ENCODE results near the gene NCKAP5. TPM values are rescaled to one million over a fixed set of nuclear protein-coding genes. Genes with fewer than 3 reads are reported as not detected.

NCKAP5 gene
- total RNA-seq, 1 donor from 2014 or later = 0.87 TPM

DNA sequence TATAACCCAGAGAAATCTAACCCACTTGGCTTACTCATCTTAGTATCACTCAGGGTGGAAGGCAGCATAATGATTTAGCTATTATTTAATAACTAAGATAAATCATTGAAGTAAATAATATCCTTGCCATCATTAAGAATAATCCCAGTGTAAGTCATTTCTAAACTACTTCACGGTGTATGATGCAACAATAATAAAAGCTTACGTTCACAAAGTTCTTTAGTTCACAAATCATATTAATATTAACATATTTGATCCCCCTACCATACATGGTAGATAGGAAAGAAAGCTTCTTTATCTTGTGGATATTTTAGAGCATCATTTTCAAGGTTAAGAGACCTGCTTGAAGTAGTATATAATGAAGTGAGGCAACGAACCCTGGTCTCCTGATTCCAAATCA is 401.0 kb downstream of the NCKAP5 start:
- H3K9me3 Mint-ChIP-seq (ENCODE audit: low read depth) = no peaks in the 10 kb centered on the region
- peaks cover 6% of the 10 kb centered on the region for H3K4me1 Mint-ChIP-seq (ENCODE audit: low read depth)
- no peak overlapping the region for H3K27ac Mint-ChIP-seq (ENCODE audit: unreplicated experiment)
- no peak overlapping the region for H3K4me3 Mint-ChIP-seq (ENCODE audit: unreplicated experiment)
- no peak for DNase-seq (ENCODE audit: low spot score)
- H3K27me3 Mint-ChIP-seq (ENCODE audit: low read depth) = peaks cover 11% of the 10 kb centered on the region
- no peaks in the 10 kb centered on the region for H3K36me3 Mint-ChIP-seq (ENCODE audit: low read depth)
- TF ChIP-seq, protein P1, sequence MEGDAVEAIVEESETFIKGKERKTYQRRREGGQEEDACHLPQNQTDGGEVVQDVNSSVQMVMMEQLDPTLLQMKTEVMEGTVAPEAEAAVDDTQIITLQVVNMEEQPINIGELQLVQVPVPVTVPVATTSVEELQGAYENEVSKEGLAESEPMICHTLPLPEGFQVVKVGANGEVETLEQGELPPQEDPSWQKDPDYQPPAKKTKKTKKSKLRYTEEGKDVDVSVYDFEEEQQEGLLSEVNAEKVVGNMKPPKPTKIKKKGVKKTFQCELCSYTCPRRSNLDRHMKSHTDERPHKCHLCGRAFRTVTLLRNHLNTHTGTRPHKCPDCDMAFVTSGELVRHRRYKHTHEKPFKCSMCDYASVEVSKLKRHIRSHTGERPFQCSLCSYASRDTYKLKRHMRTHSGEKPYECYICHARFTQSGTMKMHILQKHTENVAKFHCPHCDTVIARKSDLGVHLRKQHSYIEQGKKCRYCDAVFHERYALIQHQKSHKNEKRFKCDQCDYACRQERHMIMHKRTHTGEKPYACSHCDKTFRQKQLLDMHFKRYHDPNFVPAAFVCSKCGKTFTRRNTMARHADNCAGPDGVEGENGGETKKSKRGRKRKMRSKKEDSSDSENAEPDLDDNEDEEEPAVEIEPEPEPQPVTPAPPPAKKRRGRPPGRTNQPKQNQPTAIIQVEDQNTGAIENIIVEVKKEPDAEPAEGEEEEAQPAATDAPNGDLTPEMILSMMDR (IDR thresholded peaks at IDR 0.05) = no peak

DNA sequence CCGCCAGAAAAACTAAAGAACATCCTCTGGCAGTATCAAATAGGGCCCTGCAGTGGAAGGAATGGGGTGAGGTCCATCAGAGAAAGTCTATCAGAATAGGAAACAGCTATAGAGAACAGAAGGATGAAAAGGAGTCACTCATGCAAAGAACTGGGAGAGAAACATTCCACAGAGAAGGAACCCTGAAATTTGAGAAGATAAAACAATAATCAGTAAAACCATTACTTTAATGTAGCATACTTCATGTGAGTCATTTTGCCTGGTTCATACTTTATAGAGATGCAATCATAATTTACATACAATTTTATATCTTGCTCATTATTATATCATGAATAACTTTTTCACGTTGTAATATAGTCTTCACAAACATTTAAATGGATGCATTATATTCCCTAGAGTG is 402.2 kb downstream of the NCKAP5 start:
- Mint-ChIP-seq H3K36me3 (ENCODE audit: low read depth) (no peaks in the 10 kb centered on the region), H3K9me3 (ENCODE audit: low read depth) (no peaks in the 10 kb centered on the region), H3K27me3 (ENCODE audit: low read depth) (peaks cover 11% of the 10 kb centered on the region), H3K4me1 (ENCODE audit: low read depth) (peaks cover 6% of the 10 kb centered on the region), H3K27ac (ENCODE audit: unreplicated experiment) (no peak overlapping the region), H3K4me3 (ENCODE audit: unreplicated experiment) (no peak overlapping the region)
- no peak for DNase-seq (ENCODE audit: low spot score)
- TF ChIP-seq, protein P1 (IDR thresholded peaks at IDR 0.05) = no peak

DNA sequence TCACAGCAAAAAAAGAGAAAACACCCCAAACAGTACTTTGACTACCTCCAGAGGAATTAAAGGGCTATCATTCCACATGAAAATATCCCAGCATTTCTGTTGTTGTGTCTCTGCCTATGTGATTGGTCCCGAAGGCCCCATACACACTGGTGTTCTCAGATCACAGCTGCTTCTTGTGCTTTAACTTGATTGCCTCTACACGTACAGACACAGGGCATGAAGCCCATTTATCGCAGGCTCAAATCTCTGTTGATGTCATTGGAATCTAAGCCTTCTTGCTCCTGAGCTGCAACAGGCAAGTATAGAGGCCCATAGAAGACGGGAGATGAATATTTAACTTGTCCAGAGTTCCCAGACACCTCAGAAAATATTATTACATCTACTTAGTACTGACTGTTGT is 405.2 kb downstream of the NCKAP5 start:
- Mint-ChIP-seq H3K27ac (ENCODE audit: unreplicated experiment) (no peak overlapping the region), H3K27me3 (ENCODE audit: low read depth) (no peaks in the 10 kb centered on the region)

DNA sequence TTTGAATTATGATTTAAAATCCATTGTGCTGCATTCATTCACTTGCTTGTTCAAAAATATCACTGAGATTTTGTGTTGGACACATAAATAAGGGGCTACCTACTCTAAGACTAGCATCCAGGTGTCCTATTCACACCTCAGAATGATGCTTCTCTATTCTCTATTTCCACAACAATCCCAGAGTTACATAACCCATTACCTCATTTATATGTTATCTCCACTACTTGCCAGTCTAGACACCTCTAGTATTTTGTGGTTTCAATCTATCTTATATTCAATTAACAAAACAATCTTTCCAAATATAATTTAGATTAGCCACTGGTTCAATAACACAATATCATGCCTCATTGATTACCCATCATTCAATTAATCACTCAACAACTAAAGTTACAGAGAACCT is 409.8 kb downstream of the NCKAP5 start:
- DNase-seq (ENCODE audit: low spot score) = no peak
- TF ChIP-seq, protein P1 (IDR thresholded peaks at IDR 0.05) = no peak
- H3K4me3 Mint-ChIP-seq (ENCODE audit: unreplicated experiment) = no peak overlapping the region
- H3K27ac Mint-ChIP-seq (ENCODE audit: unreplicated experiment) = no peak overlapping the region
- no peaks in the 10 kb centered on the region for H3K4me1 Mint-ChIP-seq (ENCODE audit: low read depth)
- H3K36me3 Mint-ChIP-seq (ENCODE audit: low read depth) = no peaks in the 10 kb centered on the region
- H3K27me3 Mint-ChIP-seq (ENCODE audit: low read depth) = no peaks in the 10 kb centered on the region
- peaks cover 10% of the 10 kb centered on the region for H3K9me3 Mint-ChIP-seq (ENCODE audit: low read depth)

More for the DNA sequence above, 405.2 kb downstream of the NCKAP5 start:
- peaks cover 6% of the 10 kb centered on the region for H3K4me1 Mint-ChIP-seq (ENCODE audit: low read depth)
- no peaks in the 10 kb centered on the region for H3K9me3 Mint-ChIP-seq (ENCODE audit: low read depth)
- no peak overlapping the region for H3K4me3 Mint-ChIP-seq (ENCODE audit: unreplicated experiment)
- no peak for DNase-seq (ENCODE audit: low spot score)
- TF ChIP-seq, protein P1 (IDR thresholded peaks at IDR 0.05) = no peak
- no peaks in the 10 kb centered on the region for H3K36me3 Mint-ChIP-seq (ENCODE audit: low read depth)

DNA sequence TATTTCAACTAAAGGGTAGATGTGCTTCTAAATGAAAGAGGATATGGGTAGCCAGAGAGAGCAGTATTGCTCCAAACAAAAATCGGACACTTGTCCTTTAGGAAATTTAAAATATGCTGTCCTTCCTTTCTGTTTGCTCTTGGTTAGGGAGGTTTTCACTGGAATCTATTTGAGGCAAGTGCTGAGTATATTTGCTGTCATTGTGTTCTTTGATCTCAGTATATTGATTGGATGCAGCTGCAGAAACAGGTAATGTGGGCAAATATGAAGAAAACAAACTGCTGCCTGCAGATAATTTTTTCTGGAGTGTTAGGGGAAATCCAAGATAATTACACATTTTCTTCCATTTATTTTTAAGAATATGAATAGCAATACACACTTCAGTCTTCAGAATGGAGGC is 410.2 kb downstream of the NCKAP5 start:
- H3K4me3 Mint-ChIP-seq (ENCODE audit: unreplicated experiment) = no peak overlapping the region
- H3K36me3 Mint-ChIP-seq (ENCODE audit: low read depth) = no peaks in the 10 kb centered on the region
- H3K27ac Mint-ChIP-seq (ENCODE audit: unreplicated experiment) = no peak overlapping the region
- no peaks in the 10 kb centered on the region for H3K4me1 Mint-ChIP-seq (ENCODE audit: low read depth)
- TF ChIP-seq, protein P1 (IDR thresholded peaks at IDR 0.05) = no peak
- H3K9me3 Mint-ChIP-seq (ENCODE audit: low read depth) = peaks cover 10% of the 10 kb centered on the region
- DNase-seq (ENCODE audit: low spot score) = no peak
- no peaks in the 10 kb centered on the region for H3K27me3 Mint-ChIP-seq (ENCODE audit: low read depth)

Data from chondrocyte (in vitro differentiated cells).